Upper lobe of left lung (tissue), 6 donors: ENCODE data around the gene TMEM30A. TPM values are rescaled to one million over a fixed set of nuclear protein-coding genes. Genes with fewer than 3 reads are reported as not detected.

Source experiments
- ATAC-seq, 2 donors: fragments of 200-7000 bp; cut with Tn5 transposase; one replicate each; pipeline ENCODE4 v1.9.1; 2022; ENCODE audit warnings: mild to moderate bottlenecking in 2 of 2, moderate library complexity in 2 of 2; ENCODE audit not compliant: low FRiP score in 2 of 2
- DNase-seq, 2 donors: peaks; one replicate each; pipeline ENCODE4 v3.0.0-alpha.2; 2019 to 2020
- H3K27ac ChIP-seq, 4 donors: fragments of 200-600 bp; sonication (generic); one replicate each; pipeline ENCODE4 v1.5.1; 2016 to 2019
- H3K27me3 ChIP-seq, 4 donors: fragments of 200-600 bp; sonication (generic); one replicate each; pipeline ENCODE4 v1.5.1; 2017 to 2019
- H3K36me3 ChIP-seq, 4 donors: fragments of 200-600 bp; sonication (generic); one replicate each; pipeline ENCODE4 v1.5.1; 2016 to 2019
- H3K4me1 ChIP-seq, 4 donors: fragments of 200-600 bp; sonication (generic); one replicate each; pipeline ENCODE4 v1.5.1; 2018 to 2019
- H3K4me3 ChIP-seq, 4 donors: fragments of 200-600 bp; sonication (generic); one replicate each; pipeline ENCODE4 v1.5.1; 2017 to 2019; ENCODE audit warnings: mild to moderate bottlenecking in 2 of 4, moderate library complexity in 1 of 4
- H3K9me3 ChIP-seq, 4 donors: fragments of 200-600 bp; sonication (generic); one replicate each; pipeline ENCODE4 v1.5.1; 2018 to 2019
- CTCF ChIP-seq, 6 experiments: fragments of 450-650 bp in 4 of 6; fragments of 200-600 bp in 2 of 6; sonication (generic) in 2 of 6; IDR thresholded peaks; one replicate each; pipeline ENCODE4 v1.5.1; 2016 to 2019; ENCODE audit warnings: antibody characterized with exemption in 6 of 6
- EP300 ChIP-seq, 4 donors: sonication (generic); formaldehyde crosslinking; IDR thresholded peaks; one replicate each; pipeline ENCODE4 v1.5.1; 2017; ENCODE audit warnings: antibody characterized with exemption in 4 of 4, control low read depth in 2 of 4
- POLR2A ChIP-seq, 4 donors: fragments of 450-650 bp; IDR thresholded peaks; one replicate each; pipeline ENCODE4 v1.5.1; 2016 to 2017; ENCODE audit warnings: antibody characterized with exemption in 4 of 4, mild to moderate bottlenecking in 2 of 4
- POLR2AphosphoS5 ChIP-seq, 2 donors: sonication (generic); formaldehyde crosslinking; IDR thresholded peaks; one replicate each; pipeline ENCODE4 v1.5.1; 2017; ENCODE audit warnings: antibody characterized with exemption in 2 of 2
- WGBS, 2 donors: methylation state at CpG; one replicate each; pipeline ENCODE4 v1.1.5; 2017 to 2018; 5-methylcytosine and 5-hydroxymethylcytosine counted together
- total RNA-seq, 6 donors: library from RNA; depleted of rRNA in 4 of 6; stranded (reverse); fragments of >200 nt in 4 of 6; gene quantifications; one replicate each; pipeline versions ENCODE4 v1.1.0 to v1.2.1, GENCODE V29; 2016 to 2021
- donor health status: DM: no; HTN: no; CAD: no; lungs with moderate emphysema.
- donor health status: DM: no; HTN: yes; CAD: no; lungs with severe emphysema.

The TMEM30A gene
- total RNA-seq, 6 donors from 2014 or later = 38.8 to 177 (median 140) TPM

GRCh38 chr6:75296811-75297779 is 12.5 kb upstream of the TMEM30A start:
- 13 to 16% methylated on average over 3 of the region's 3 CpGs for WGBS, 2 donors
- no peak for TF ChIP-seq POLR2AphosphoS5 (IDR thresholded peaks at IDR 0.05)
- peak; percentile 25 to 74 (median 70) for TF ChIP-seq CTCF (IDR thresholded peaks at IDR 0.05)
- no peak for TF ChIP-seq EP300 (IDR thresholded peaks at IDR 0.05)
- no peaks in the 10 kb centered on the region for H3K9me3 ChIP-seq
- H3K4me3 ChIP-seq = no peak overlapping the region
- peaks cover 10 to 15% (median 12%) of the 10 kb centered on the region in 4 donors for H3K4me1 ChIP-seq
- DNase-seq (no peak), ATAC-seq (peak in 1 of 2 donors; percentile 69)
- no peak overlapping the region for H3K27ac ChIP-seq
- no peaks in the 10 kb centered on the region for H3K27me3 ChIP-seq
- H3K36me3 ChIP-seq = no peaks in the 10 kb centered on the region

GRCh38 chr6:75292555-75292954 is 8.0 kb upstream of the TMEM30A start:
- Histone ChIP-seq H3K9me3 (no peaks in the 10 kb centered on the region), H3K4me1 (no peaks in the 10 kb centered on the region), H3K27ac (no peak overlapping the region), H3K27me3 (no peaks in the 10 kb centered on the region), H3K36me3 (no peaks in the 10 kb centered on the region), H3K4me3 (no peak overlapping the region)
- 90 to 93% methylated on average over 2 of the region's 2 CpGs for WGBS, 2 donors
- DNase-seq = no peak
- no peak for ATAC-seq
- TF ChIP-seq POLR2AphosphoS5 (IDR thresholded peaks at IDR 0.05) (no peak), POLR2A (IDR thresholded peaks at IDR 0.05) (no peak), CTCF (IDR thresholded peaks at IDR 0.05) (no peak), EP300 (IDR thresholded peaks at IDR 0.05) (no peak)

DNA sequence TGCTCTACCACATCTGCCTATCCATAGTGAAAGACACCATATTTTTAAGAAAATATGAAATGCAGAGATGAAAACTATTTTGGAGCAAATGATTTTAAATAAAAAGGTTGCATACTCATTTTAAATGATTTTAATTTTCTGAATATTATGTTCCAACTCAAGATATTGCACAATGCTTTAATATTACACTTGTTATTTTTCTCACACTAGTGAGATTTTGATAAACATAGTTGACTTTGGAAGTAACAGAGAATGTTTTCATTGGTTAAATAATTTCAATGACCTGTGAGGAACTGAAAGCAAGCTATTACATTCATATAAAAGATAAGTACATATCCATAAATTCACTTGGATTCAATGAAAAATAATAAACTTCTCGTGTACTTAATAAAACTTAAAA is 7.2 kb upstream of the TMEM30A start:
- Histone ChIP-seq H3K27me3 (no peaks in the 10 kb centered on the region), H3K36me3 (no peaks in the 10 kb centered on the region), H3K4me1 (peaks cover 0 to 2% (median 0%) of the 10 kb centered on the region in 4 donors), H3K4me3 (no peak overlapping the region), H3K27ac (no peak overlapping the region), H3K9me3 (no peaks in the 10 kb centered on the region)
- DNase-seq (no peak), ATAC-seq (no peak)
- TF ChIP-seq CTCF (IDR thresholded peaks at IDR 0.05) (no peak), POLR2A (IDR thresholded peaks at IDR 0.05) (no peak), POLR2AphosphoS5 (IDR thresholded peaks at IDR 0.05) (no peak)
- WGBS, 2 donors = 79 to 82% methylated on average over 1 of the region's 1 CpG

GRCh38 chr6:75291331-75291730 is 6.7 kb upstream of the TMEM30A start:
- H3K27me3 ChIP-seq = no peaks in the 10 kb centered on the region
- WGBS, 2 donors = 58 to 88% methylated on average over 2 of the region's 2 CpGs
- peaks cover 0 to 5% (median 1%) of the 10 kb centered on the region in 4 donors for H3K4me1 ChIP-seq
- no peak overlapping the region for H3K27ac ChIP-seq
- no peak overlapping the region for H3K4me3 ChIP-seq
- ATAC-seq (no peak), DNase-seq (no peak)
- H3K9me3 ChIP-seq = no peaks in the 10 kb centered on the region
- no peak for TF ChIP-seq POLR2A (IDR thresholded peaks at IDR 0.05)
- no peak for TF ChIP-seq EP300 (IDR thresholded peaks at IDR 0.05)
- H3K36me3 ChIP-seq = no peaks in the 10 kb centered on the region

DNA sequence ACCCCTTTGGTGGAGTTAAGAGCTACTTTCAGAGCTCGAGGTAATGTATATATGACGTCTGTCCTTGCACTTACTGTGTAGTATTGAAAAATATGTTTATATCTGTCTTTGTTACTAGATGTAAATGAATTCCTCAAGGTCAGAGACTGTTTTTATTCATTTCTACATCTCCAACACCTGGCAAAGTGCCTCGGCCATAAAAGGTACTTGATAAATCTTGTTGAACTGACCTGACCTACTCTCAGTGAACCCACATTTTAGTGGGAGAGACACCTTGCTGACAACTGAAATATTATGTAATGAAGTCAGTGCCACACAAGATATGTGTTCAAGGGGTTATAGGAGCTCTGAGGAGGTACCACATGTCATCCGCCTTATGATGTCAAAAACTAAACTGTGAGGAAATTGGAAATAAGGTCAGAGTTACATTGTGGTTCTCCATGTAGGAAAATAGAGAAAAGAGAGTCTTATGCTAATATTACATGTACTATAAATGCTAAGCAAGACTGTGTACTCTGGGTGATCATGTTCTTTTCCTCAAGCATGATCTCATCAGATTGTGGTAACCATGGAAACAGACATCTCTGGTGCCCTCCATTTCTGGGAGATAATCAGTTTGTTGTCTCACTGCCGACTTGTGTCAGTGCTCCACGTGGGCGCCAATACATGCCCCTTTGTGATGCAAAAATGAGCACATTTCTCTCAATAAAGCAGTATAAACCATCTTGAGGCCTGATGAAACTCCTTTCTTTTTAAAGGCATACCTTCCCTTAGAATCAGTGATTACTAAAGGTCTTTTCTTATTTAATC is 5.7 kb upstream of the TMEM30A start:
- TF ChIP-seq POLR2A (IDR thresholded peaks at IDR 0.05) (no peak), CTCF (IDR thresholded peaks at IDR 0.05) (no peak), POLR2AphosphoS5 (IDR thresholded peaks at IDR 0.05) (no peak), EP300 (IDR thresholded peaks at IDR 0.05) (no peak)
- Histone ChIP-seq H3K36me3 (no peaks in the 10 kb centered on the region), H3K4me3 (no peak overlapping the region), H3K9me3 (no peaks in the 10 kb centered on the region), H3K4me1 (peaks cover 8 to 13% (median 10%) of the 10 kb centered on the region in 4 donors), H3K27me3 (no peaks in the 10 kb centered on the region), H3K27ac (no peak overlapping the region)
- ATAC-seq = no peak
- 64 to 69% methylated on average over 7 of the region's 7 CpGs for WGBS, 2 donors
- peak in 1 of 2 donors; percentile 52 for DNase-seq
